GM12891 (cell line): ENCODE data around the gene LYPD6.

Experiments
- POLR2A ChIP-seq: IDR thresholded peaks from 2 replicates; pipeline ENCODE4 v1.6.1; 2011; ENCODE audit warnings: low read depth, low read length, control low read depth
- POLR2AphosphoS5 ChIP-seq: IDR thresholded peaks from 2 replicates; pipeline ENCODE4 v1.6.1; 2011; ENCODE audit warnings: low read depth, low read length, control low read depth
- TAF1 ChIP-seq: IDR thresholded peaks from 2 replicates; pipeline ENCODE4 v1.6.1; 2011; ENCODE audit warnings: low read depth, low read length, control low read depth

GRCh38 chr2:149468636-149469035, 138.2 kb downstream of the LYPD6 start:
- TF ChIP-seq POLR2A (no peak), POLR2AphosphoS5 (no peak), TAF1 (no peak)
